Keratinocyte (primary cell): ENCODE results near the gene UNC119B. TPM values are rescaled to one million over a fixed set of nuclear protein-coding genes. Genes with fewer than 3 reads are reported as not detected.
A peak's percentile ranks its signal among the peaks of the same experiment; 100 is the strongest.

ENCODE experiments used
- DNase-seq: peaks from one replicate; pipeline ENCODE4 v3.0.0-alpha.2; 2011; ENCODE audit warnings: low read depth, missing footprints, low spot score
- FAIRE-seq: peaks from 2 replicates; lab custom pipeline; 2011; peaks lifted over from hg19 to GRCh38; lab: Jason Lieb, UNC
- H2AFZ ChIP-seq: 2 replicates; pipeline ENCODE4 v1.6.0; 2012; ENCODE audit warnings: low read length, control low read depth, inconsistent platforms; ENCODE audit not compliant: control insufficient read depth
- H3K27ac ChIP-seq: 2 replicates; pipeline ENCODE4 v1.5.1; 2011; ENCODE audit warnings: low read length; ENCODE audit not compliant: control insufficient read depth, insufficient read depth
- H3K27me3 ChIP-seq: 3 replicates; pipeline ENCODE4 v1.6.0; 2011; ENCODE audit warnings: low read length; ENCODE audit not compliant: control insufficient read depth, insufficient read depth; ENCODE audit errors: extremely low read depth
- H3K36me3 ChIP-seq, 2 experiments: 2 replicates in 1 of 2; 3 replicates in 1 of 2; pipeline ENCODE4 v1.5.1; 2011; ENCODE audit warnings: low read length in 2 of 2, mild to moderate bottlenecking in 1 of 2; ENCODE audit not compliant: control insufficient read depth in 2 of 2, insufficient read depth in 2 of 2; ENCODE audit errors: extremely low read depth in 1 of 2
- H3K4me1 ChIP-seq: 3 replicates; pipeline ENCODE4 v1.5.1; 2011; ENCODE audit warnings: low read length; ENCODE audit not compliant: control insufficient read depth, insufficient read depth; ENCODE audit errors: extremely low read depth
- H3K4me2 ChIP-seq: 3 replicates; pipeline ENCODE4 v1.6.0; 2011; ENCODE audit warnings: low read depth, low read length; ENCODE audit not compliant: control insufficient read depth, insufficient read depth; ENCODE audit errors: extremely low read depth
- H3K4me3 ChIP-seq, 3 experiments: fragments of 200-600 bp in 1 of 3; sonication (generic) in 1 of 3; 2 replicates in 2 of 3; 3 replicates in 1 of 3; pipeline ENCODE4 v1.5.1; 2011 to 2016; ENCODE audit warnings: low read length in 3 of 3, mild to moderate bottlenecking in 3 of 3, control low read depth in 2 of 3, inconsistent platforms in 1 of 3, low read depth in 1 of 3, mixed read lengths in 1 of 3, mixed run types in 1 of 3, moderate library complexity in 1 of 3; ENCODE audit not compliant: control insufficient read depth in 2 of 3, insufficient read depth in 2 of 3; ENCODE audit errors: extremely low read depth in 1 of 3
- H3K79me2 ChIP-seq: 2 replicates; pipeline ENCODE4 v1.6.0; 2012; ENCODE audit warnings: low read length; ENCODE audit not compliant: control insufficient read depth, insufficient read depth
- H3K9ac ChIP-seq: 3 replicates; pipeline ENCODE4 v1.6.0; 2011; ENCODE audit warnings: low read length; ENCODE audit not compliant: control insufficient read depth, insufficient read depth; ENCODE audit errors: extremely low read depth
- H3K9me1 ChIP-seq: 3 replicates; pipeline ENCODE4 v1.6.0; 2011; ENCODE audit warnings: low read length; ENCODE audit not compliant: control insufficient read depth, insufficient read depth; ENCODE audit errors: extremely low read depth
- H3K9me3 ChIP-seq: 2 replicates; pipeline ENCODE4 v1.5.1; 2012; ENCODE audit warnings: low read depth, low read length; ENCODE audit not compliant: control insufficient read depth
- H4K20me1 ChIP-seq: 3 replicates; pipeline ENCODE4 v1.6.0; 2011; ENCODE audit warnings: low read length; ENCODE audit not compliant: control insufficient read depth, insufficient read depth; ENCODE audit errors: extremely low read depth
- EZH2 ChIP-seq: IDR thresholded peaks from one replicate; pipeline ENCODE4 v1.6.1; 2012; ENCODE audit warnings: inconsistent platforms, mild to moderate bottlenecking, low read length, moderate library complexity
- dilution Hi-C: fragments of 300-500 bp; cut with MboI; formaldehyde crosslinking; loops from one replicate; pipeline ENCODE4 v1.7.0; 2020; ENCODE audit warnings: low sequenced_read_pairs; ENCODE audit not compliant: extremely low pct_ligation_motif_present
- polyA plus RNA-seq, 5 experiments: library from polyadenylated mRNA; depleted of rRNA in 3 of 5; stranded (reverse) in 3 of 5; stranded (forward) in 1 of 5; unstranded in 1 of 5; fragments of >200 nt; gene quantifications; 1 replicate in 1 of 5; 2 replicates in 3 of 5; 3 replicates in 1 of 5; pipeline versions ENCODE4 v1.2.1 to v1.2.3, GENCODE V29; 2011 to 2012; ENCODE audit warnings: missing spikeins in 2 of 5, low read depth in 1 of 5, low replicate concordance in 1 of 5
- TF ChIP-seq, protein P1 (sequence below), 3 experiments: IDR thresholded peaks in 1 of 3; conservative IDR thresholded peaks in 1 of 3; optimal IDR thresholded peaks in 1 of 3; 2 replicates in 2 of 3; 3 replicates in 1 of 3; pipeline versions ENCODE3 to v1.5.1; 2011; ENCODE audit warnings: low read length in 3 of 3, mild to moderate bottlenecking in 3 of 3, moderate library complexity in 2 of 3, control low read depth in 1 of 3, inconsistent platforms in 1 of 3; ENCODE audit not compliant: insufficient read depth in 2 of 3; ENCODE audit errors: extremely low read depth in 1 of 3

The UNC119B gene
- polyA plus RNA-seq, 1 donor (not counting 4 experiments of a cell fraction or from before 2014, with no cell fraction given), result 22.0 TPM

DNA sequence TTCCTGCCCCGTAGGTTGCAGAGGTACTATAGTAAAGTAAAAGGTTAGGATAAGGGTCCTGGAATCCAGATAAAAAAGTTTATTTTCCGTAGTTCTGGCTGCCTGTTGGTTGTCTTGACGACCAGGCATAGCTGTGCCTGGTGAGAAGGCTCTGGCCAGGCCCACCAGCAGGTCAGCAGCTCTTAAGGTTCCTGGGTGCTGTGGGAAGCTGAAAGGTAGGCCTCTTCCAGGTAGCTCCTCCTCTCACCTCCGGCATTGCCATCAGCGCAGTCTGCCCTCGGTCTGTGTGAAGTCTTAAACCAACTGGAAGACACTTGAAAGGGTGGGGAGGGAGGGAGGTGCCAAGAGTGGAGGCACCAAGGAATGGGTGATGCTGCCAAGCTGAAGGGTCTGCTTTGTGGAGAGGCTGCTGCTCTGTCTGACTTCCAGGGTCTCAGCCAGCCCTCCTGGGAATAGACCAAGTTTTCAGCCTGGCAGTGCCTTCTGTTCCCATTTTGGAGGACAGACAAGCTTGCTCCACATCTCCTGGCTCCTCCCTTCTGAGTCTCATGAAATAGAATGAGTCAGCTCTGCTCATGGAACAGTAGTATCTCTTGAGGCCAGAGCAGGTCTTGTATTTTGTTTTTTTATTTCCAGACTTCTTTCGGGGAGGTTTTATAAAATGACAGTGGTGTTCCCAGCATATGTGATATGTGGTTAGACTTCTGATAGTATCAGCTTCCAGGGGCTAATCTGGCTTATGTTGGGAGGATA is 10.2 kb downstream of the UNC119B start:
- Histone ChIP-seq H2AFZ (no peak overlapping the region), H3K4me2 (no peak overlapping the region), H3K36me3 (peaks cover 33 to 49% of the 10 kb centered on the region in 2 experiments), H3K27ac (no peak overlapping the region), H3K9me3 (no peaks in the 10 kb centered on the region), H3K27me3 (no peaks in the 10 kb centered on the region), H4K20me1 (no peaks in the 10 kb centered on the region), H3K4me3 (no peak overlapping the region), H3K9ac (no peak overlapping the region), H3K79me2 (no peaks in the 10 kb centered on the region), H3K9me1 (no peaks in the 10 kb centered on the region), H3K4me1 (peaks cover 9% of the 10 kb centered on the region)
- dilution Hi-C loops, result no loop called here
- DNase-seq (no peak), FAIRE-seq (peak; percentile 56)
- TF ChIP-seq, protein P1, sequence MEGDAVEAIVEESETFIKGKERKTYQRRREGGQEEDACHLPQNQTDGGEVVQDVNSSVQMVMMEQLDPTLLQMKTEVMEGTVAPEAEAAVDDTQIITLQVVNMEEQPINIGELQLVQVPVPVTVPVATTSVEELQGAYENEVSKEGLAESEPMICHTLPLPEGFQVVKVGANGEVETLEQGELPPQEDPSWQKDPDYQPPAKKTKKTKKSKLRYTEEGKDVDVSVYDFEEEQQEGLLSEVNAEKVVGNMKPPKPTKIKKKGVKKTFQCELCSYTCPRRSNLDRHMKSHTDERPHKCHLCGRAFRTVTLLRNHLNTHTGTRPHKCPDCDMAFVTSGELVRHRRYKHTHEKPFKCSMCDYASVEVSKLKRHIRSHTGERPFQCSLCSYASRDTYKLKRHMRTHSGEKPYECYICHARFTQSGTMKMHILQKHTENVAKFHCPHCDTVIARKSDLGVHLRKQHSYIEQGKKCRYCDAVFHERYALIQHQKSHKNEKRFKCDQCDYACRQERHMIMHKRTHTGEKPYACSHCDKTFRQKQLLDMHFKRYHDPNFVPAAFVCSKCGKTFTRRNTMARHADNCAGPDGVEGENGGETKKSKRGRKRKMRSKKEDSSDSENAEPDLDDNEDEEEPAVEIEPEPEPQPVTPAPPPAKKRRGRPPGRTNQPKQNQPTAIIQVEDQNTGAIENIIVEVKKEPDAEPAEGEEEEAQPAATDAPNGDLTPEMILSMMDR (optimal IDR thresholded peaks at IDR 0.05 in 1 of 3, IDR thresholded peaks at IDR 0.05 in 1 of 3, conservative IDR thresholded peaks at IDR 0.05 in 1 of 3; ENCODE audit: extremely low read depth in 1 of 3, insufficient read depth in 2 of 3, low read length in 3 of 3), result no peak
- no peak for TF ChIP-seq EZH2

- Histone ChIP-seq H3K79me2 (no peaks in the 10 kb centered on the region), H3K9me3 (no peaks in the 10 kb centered on the region), H2AFZ (no peak overlapping the region), H3K9ac (no peak overlapping the region), H3K4me2 (no peak overlapping the region), H4K20me1 (no peaks in the 10 kb centered on the region), H3K27me3 (no peaks in the 10 kb centered on the region), H3K27ac (no peak overlapping the region), H3K4me3 (no peak overlapping the region), H3K9me1 (no peaks in the 10 kb centered on the region), H3K36me3 (peaks cover 30 to 47% of the 10 kb centered on the region in 2 experiments), H3K4me1 (peaks cover 12% of the 10 kb centered on the region)
- DNase-seq (no peak), FAIRE-seq (no peak)
- TF ChIP-seq EZH2, result no peak
- TF ChIP-seq, protein P1 (optimal IDR thresholded peaks at IDR 0.05 in 1 of 3, IDR thresholded peaks at IDR 0.05 in 1 of 3, conservative IDR thresholded peaks at IDR 0.05 in 1 of 3; ENCODE audit: extremely low read depth in 1 of 3, insufficient read depth in 2 of 3, low read length in 3 of 3), result no peak
- dilution Hi-C loops, result no loop called here
Observed at GRCh38 chr12:120720987-120721801, 10.9 kb downstream of the UNC119B start.
